ENCODE measurements around the gene B3GALT4.

DNA sequence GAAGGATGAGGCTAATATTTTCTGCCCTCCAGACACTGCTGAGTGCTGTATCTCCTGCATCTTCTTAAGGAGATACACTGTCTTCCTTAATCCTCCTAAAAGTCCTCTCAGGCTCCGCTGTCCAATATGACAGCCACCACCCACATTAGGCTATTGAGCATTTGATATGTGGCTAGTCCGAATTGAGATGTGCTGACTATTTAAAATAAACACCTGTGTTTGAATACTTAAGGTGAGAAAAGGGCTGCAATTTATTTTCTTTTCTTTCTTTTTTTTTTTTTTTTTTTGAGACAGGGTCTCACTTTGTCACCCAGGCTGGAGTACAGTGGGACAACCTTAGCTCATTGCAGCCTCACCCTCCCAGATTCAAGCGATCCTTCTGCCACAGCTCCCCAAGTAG lies 25.0 kb downstream of the B3GALT4 start:
- TF ChIP-seq CTCF (IDR thresholded peaks at IDR 0.05) (no peak), POLR2A (IDR thresholded peaks at IDR 0.05) (no peak)

All from breast epithelium (tissue), 3 donors.